Stimulated activated CD8-positive, alpha-beta memory T cell treated with anti-CD3 and anti-CD28 coated beads, Interleukin-4, amount 100 ng/mL, for 48 hours (primary cell): ENCODE results near the gene TMEM135.
"Not testable (repeated sequence)": the region's sequence is repeated elsewhere in the genome, so short reads cannot be mapped to it uniquely, and the experiment has no call there.

ENCODE experiments used
- DNase-seq: peaks from one replicate; pipeline ENCODE4 v3.0.0-alpha.2; 2020

TMEM135 gene

GRCh38 chr11:87037450-87038234 lies at the start of gene TMEM135:
TMEM135 (plus strand) TSS chr11:87037934; CDS start chr11:87038046, 112 bp downstream.
- peak; percentile 97 for DNase-seq

- DNase-seq: no peak
Measured at GRCh38 chr11:86988351-86988881, 49.3 kb upstream of the TMEM135 start.

- DNase-seq: no peak
Measured at GRCh38 chr11:86990031-86990430, 47.7 kb upstream of the TMEM135 start.

- no peak for DNase-seq
Measured at GRCh38 chr11:86990515-86990914, 47.2 kb upstream of the TMEM135 start.

- no peak for DNase-seq
Measured at GRCh38 chr11:86991341-86991740, 46.4 kb upstream of the TMEM135 start.

GRCh38 chr11:86992340-86992739 lies 45.4 kb upstream of the TMEM135 start:
- DNase-seq: not testable (repeated sequence)

- DNase-seq: no peak
Measured at GRCh38 chr11:86993031-86993430, 44.7 kb upstream of the TMEM135 start.

- no peak for DNase-seq
Measured at GRCh38 chr11:86996953-86997570, 40.7 kb upstream of the TMEM135 start.

- DNase-seq: no peak
Measured at GRCh38 chr11:86999388-86999787, 38.3 kb upstream of the TMEM135 start.

- no peak for DNase-seq
Measured at GRCh38 chr11:86999859-87000753, 37.6 kb upstream of the TMEM135 start.

GRCh38 chr11:87002918-87003317 lies 34.8 kb upstream of the TMEM135 start:
- DNase-seq: no peak

GRCh38 chr11:87004281-87004680 lies 33.5 kb upstream of the TMEM135 start:
- DNase-seq: not testable (repeated sequence)

- DNase-seq: no peak
Measured at GRCh38 chr11:87005569-87005921, 32.2 kb upstream of the TMEM135 start.

- no peak for DNase-seq
Measured at GRCh38 chr11:87006035-87006434, 31.7 kb upstream of the TMEM135 start.

GRCh38 chr11:87007963-87008362 lies 29.8 kb upstream of the TMEM135 start:
- no peak for DNase-seq

- no peak for DNase-seq
Measured at GRCh38 chr11:87012089-87012488, 25.6 kb upstream of the TMEM135 start.

- no peak for DNase-seq
Measured at GRCh38 chr11:87012673-87013072, 25.1 kb upstream of the TMEM135 start.

- DNase-seq: no peak
Measured at GRCh38 chr11:87013912-87014825, 23.6 kb upstream of the TMEM135 start.

- DNase-seq: no peak
Measured at GRCh38 chr11:87015645-87016044, 22.1 kb upstream of the TMEM135 start.

- DNase-seq: no peak
Measured at GRCh38 chr11:87019613-87020271, 18.0 kb upstream of the TMEM135 start.

GRCh38 chr11:87020336-87020735 lies 17.4 kb upstream of the TMEM135 start:
- DNase-seq: no peak
